A549 (cell line): ENCODE data around the gene POLD4. TPM values are rescaled to one million over a fixed set of nuclear protein-coding genes. Genes with fewer than 3 reads are reported as not detected.

Experiments
- ATAC-seq, 2 experiments: fragments of 200-7000 bp in 1 of 2; fragments of >200 bp in 1 of 2; cut with Nextera tagmentation in 1 of 2; cut with Tn5 transposase in 1 of 2; 3 replicates each; pipeline versions ENCODE4 v1.8.0 to v1.9.1; 2018 to 2020; ENCODE audit warnings: mild to moderate bottlenecking in 1 of 2, moderate library complexity in 1 of 2
- CTCF ChIA-PET: fragments of 300-600 bp; sonication (Branson Sonifier 250); formaldehyde crosslinking; extraction: SDS; loops from one replicate; lab custom pipeline; 2021; ENCODE audit warnings: antibody characterized with exemption, inconsistent platforms; lab: Yijun Ruan, JAX
- POLR2A ChIA-PET: fragments of 350-600 bp; formaldehyde crosslinking; extraction: SDS; loops from one replicate; lab custom pipeline; 2021; ENCODE audit warnings: antibody characterized with exemption, inconsistent platforms; lab: Yijun Ruan, JAX
- DNase-seq, 2 experiments: peaks; one replicate each; pipeline versions ENCODE4 v3.0.0 to v3.0.0-alpha.2; 2011 to 2016; ENCODE audit warnings: low read depth in 1 of 2, low spot score in 1 of 2
- FAIRE-seq: peaks from 2 replicates; lab custom pipeline; 2011; peaks lifted over from hg19 to GRCh38; lab: Jason Lieb, UNC
- H3K27ac ChIP-seq, 2 experiments: fragments of >200 bp; sonication (Bioruptor Twin); formaldehyde crosslinking; 3 replicates each; pipeline ENCODE4 v1.5.1; 2016 to 2017
- H3K4me1 ChIP-seq: fragments of >200 bp; sonication (Bioruptor Twin); formaldehyde crosslinking; 3 replicates; pipeline ENCODE4 v1.6.1; 2016
- H3K4me2 ChIP-seq: fragments of >200 bp; sonication (Bioruptor Twin); formaldehyde crosslinking; 3 replicates; pipeline ENCODE4 v1.6.1; 2016
- H3K4me3 ChIP-seq: fragments of >200 bp; sonication (Bioruptor Twin); formaldehyde crosslinking; 3 replicates; pipeline ENCODE4 v1.5.1; 2016
- H3K9me3 ChIP-seq: fragments of >200 bp; sonication (Bioruptor Twin); formaldehyde crosslinking; 3 replicates; pipeline ENCODE4 v1.6.1; 2016
- BHLHE40 ChIP-seq: IDR thresholded peaks from 2 replicates; pipeline ENCODE4 v1.6.1; 2012; ENCODE audit warnings: low read depth, low read length, inconsistent platforms
- CBX2 ChIP-seq: fragments of 200-600 bp; sonication (generic); IDR thresholded peaks from 2 replicates; pipeline ENCODE4 v1.6.1; 2016; ENCODE audit warnings: low read depth, mild to moderate bottlenecking, borderline replicate concordance
- CHD4 ChIP-seq: fragments of 200-600 bp; sonication (generic); IDR thresholded peaks from 2 replicates; pipeline ENCODE4 v1.6.1; 2016; ENCODE audit warnings: antibody characterized with exemption, mild to moderate bottlenecking, borderline replicate concordance
- FOXS1 ChIP-seq: fragments of 250-450 bp; sonication (Bioruptor Pico); IDR thresholded peaks from 2 replicates; pipeline ENCODE4 v1.5.0; 2020; ENCODE audit warnings: mild to moderate bottlenecking, moderate library complexity
- JUN ChIP-seq, 2 experiments: fragments of >200 bp; sonication (Bioruptor Twin); formaldehyde crosslinking; IDR thresholded peaks; 2 replicates in 1 of 2; 3 replicates in 1 of 2; pipeline ENCODE4 v1.6.1; 2016 to 2017
- MYC ChIP-seq: IDR thresholded peaks from 2 replicates; pipeline ENCODE4 v1.6.1; 2012; ENCODE audit warnings: mild to moderate bottlenecking, inconsistent platforms, low read length, improper control_type of control experiment, borderline replicate concordance
- POLR2AphosphoS2 ChIP-seq: conservative IDR thresholded peaks from 2 replicates; pipeline ENCODE4 v1.6.1; 2012; ENCODE audit warnings: low read length, improper control_type of control experiment, inconsistent platforms
- RARB ChIP-seq: fragments of 250-450 bp; sonication (Bioruptor Pico); IDR thresholded peaks from 2 replicates; pipeline ENCODE4 v1.8.0; 2021; ENCODE audit warnings: mild to moderate bottlenecking, moderate library complexity
- RFX5 ChIP-seq: fragments of 450-650 bp; IDR thresholded peaks from 2 replicates; pipeline ENCODE4 v1.7.1; 2014; ENCODE audit warnings: antibody characterized with exemption, mild to moderate bottlenecking, moderate library complexity
- SMC3 ChIP-seq: fragments of >200 bp; sonication (Bioruptor Twin); formaldehyde crosslinking; IDR thresholded peaks from 3 replicates; pipeline ENCODE4 v1.6.1; 2018; ENCODE audit warnings: inconsistent platforms
- SREBF2 ChIP-seq: fragments of 450-650 bp; IDR thresholded peaks from 2 replicates; pipeline ENCODE4 v1.6.1; 2014; ENCODE audit warnings: mild to moderate bottlenecking, moderate library complexity
- TP53 ChIP-seq: fragments of 250-450 bp; sonication (Bioruptor Pico); IDR thresholded peaks from 2 replicates; pipeline ENCODE4 v1.5.0; 2021; ENCODE audit warnings: mild to moderate bottlenecking, moderate library complexity
- WGBS: methylation state at CpG from one replicate; pipeline ENCODE4 v1.1.6; 2017; ENCODE audit errors: missing lambda C conversion rate; 5-methylcytosine and 5-hydroxymethylcytosine counted together
- polyA plus RNA-seq, 4 experiments: library from polyadenylated mRNA; depleted of rRNA in 3 of 4; stranded (reverse); fragments of >200 nt; fragmentation: RNase III in 1 of 4; extraction: RNeasy Plus Mini Kit Qiagen cat#74134 plus additional on column Dnase treatment in 1 of 4; gene quantifications; 2 replicates in 3 of 4; 3 replicates in 1 of 4; pipeline ENCODE4 v1.2.3, GENCODE V29; 2011 to 2017
- TF ChIP-seq, protein P1 (sequence below): fragments of >200 bp; sonication (Bioruptor Twin); formaldehyde crosslinking; IDR thresholded peaks from 3 replicates; pipeline ENCODE4 v1.5.1; 2016
- TF ChIP-seq, protein P2 (sequence below): fragments of >200 bp; sonication (Bioruptor Twin); formaldehyde crosslinking; IDR thresholded peaks from 3 replicates; pipeline ENCODE4 v1.6.1; 2016
- TF ChIP-seq, protein P3 (sequence below): fragments of >200 bp; sonication (Bioruptor Twin); formaldehyde crosslinking; IDR thresholded peaks from 2 replicates; pipeline ENCODE4 v1.6.1; 2016

The POLD4 gene
- polyA plus RNA-seq, 2 of the 4 experiments (the other 2 are of a cell fraction): 140 to 148 TPM

DNA sequence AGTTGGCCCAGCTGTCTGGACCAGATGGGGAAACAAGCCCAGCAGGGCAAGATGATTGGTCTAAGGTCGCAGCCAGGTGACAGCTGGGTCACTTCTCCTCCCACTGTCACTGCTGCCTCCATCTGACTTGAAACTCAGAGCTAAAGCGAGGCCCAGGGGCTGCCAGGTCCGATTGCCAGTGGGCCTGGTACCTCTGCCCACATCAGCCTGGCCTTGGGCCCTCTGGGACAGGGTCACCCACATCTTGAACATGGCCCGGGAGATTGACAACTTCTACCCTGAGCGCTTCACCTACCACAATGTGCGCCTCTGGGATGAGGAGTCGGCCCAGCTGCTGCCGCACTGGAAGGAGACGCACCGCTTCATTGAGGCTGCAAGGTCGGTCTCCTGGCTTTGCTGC is 44.2 kb downstream of the POLD4 start:
- no peak overlapping the region for H3K4me3 ChIP-seq
- H3K4me2 ChIP-seq: no peak overlapping the region
- FAIRE-seq: no peak
- TF ChIP-seq POLR2AphosphoS2 (no peak), RFX5 (no peak)
- TF ChIP-seq, protein P1, sequence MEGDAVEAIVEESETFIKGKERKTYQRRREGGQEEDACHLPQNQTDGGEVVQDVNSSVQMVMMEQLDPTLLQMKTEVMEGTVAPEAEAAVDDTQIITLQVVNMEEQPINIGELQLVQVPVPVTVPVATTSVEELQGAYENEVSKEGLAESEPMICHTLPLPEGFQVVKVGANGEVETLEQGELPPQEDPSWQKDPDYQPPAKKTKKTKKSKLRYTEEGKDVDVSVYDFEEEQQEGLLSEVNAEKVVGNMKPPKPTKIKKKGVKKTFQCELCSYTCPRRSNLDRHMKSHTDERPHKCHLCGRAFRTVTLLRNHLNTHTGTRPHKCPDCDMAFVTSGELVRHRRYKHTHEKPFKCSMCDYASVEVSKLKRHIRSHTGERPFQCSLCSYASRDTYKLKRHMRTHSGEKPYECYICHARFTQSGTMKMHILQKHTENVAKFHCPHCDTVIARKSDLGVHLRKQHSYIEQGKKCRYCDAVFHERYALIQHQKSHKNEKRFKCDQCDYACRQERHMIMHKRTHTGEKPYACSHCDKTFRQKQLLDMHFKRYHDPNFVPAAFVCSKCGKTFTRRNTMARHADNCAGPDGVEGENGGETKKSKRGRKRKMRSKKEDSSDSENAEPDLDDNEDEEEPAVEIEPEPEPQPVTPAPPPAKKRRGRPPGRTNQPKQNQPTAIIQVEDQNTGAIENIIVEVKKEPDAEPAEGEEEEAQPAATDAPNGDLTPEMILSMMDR: no peak
- TF ChIP-seq, protein P2, sequence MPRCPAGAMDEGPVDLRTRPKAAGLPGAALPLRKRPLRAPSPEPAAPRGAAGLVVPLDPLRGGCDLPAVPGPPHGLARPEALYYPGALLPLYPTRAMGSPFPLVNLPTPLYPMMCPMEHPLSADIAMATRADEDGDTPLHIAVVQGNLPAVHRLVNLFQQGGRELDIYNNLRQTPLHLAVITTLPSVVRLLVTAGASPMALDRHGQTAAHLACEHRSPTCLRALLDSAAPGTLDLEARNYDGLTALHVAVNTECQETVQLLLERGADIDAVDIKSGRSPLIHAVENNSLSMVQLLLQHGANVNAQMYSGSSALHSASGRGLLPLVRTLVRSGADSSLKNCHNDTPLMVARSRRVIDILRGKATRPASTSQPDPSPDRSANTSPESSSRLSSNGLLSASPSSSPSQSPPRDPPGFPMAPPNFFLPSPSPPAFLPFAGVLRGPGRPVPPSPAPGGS: no peak
- DNase-seq: no peak
- CTCF ChIA-PET: interaction anchor here (0.8 to 3.6 kb wide), 7 partner anchors 8 to 236 kb away, joined by 3 to 33 read pairs (median 4); no protein-coding TSS in a partner anchor
- H3K9me3 ChIP-seq: no peaks in the 10 kb centered on the region
- no peak overlapping the region for H3K27ac ChIP-seq
- 97% methylated on average over 11 of the region's 11 CpGs for WGBS
- H3K4me1 ChIP-seq: peaks cover 17% of the 10 kb centered on the region; the same call in 2 of the 3 replicates
- ATAC-seq: no peak
- POLR2A ChIA-PET: no interaction called here

DNA sequence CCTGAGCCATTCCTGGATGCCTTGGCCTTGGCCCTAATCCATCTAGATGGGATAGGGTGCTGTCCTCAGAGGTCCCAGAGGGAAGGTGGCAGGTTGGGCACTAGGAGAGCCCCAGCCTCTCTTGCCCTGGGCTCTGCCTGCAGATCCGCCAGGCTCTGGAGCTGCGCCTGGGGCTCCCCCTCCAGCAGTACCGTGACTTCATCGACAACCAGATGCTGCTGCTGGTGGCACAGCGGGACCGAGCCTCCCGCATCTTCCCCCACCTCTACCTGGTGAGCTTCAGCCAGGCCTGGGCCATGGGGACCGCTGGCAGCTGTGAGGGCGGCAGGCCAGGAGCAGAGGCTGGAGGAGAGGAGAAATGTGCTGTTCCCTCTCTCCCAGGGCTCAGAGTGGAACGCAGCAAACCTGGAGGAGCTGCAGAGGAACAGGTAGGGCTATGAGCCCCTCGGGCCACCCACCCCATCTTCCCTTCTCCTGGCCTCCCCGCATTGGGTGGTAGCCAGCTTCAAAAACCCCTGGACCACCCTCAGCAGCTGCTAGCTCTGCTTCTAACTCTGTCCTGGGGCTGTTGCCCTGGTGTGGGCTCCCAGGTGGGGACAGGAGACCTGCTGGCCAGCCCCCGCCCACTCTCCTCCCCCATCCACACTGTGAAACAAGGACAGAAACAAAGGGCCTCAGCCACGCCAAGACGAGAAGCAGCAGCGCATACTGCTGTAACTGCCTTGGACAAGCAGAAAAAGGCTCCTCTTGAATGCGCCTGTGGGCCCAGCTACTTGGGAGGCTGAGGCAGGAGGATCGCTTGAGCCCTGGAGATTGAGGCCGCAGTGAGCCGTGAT is 45.1 kb downstream of the POLD4 start:
- H3K9me3 ChIP-seq: no peaks in the 10 kb centered on the region
- no peak for TF ChIP-seq SMC3
- TF ChIP-seq MYC: no peak
- no peak for TF ChIP-seq JUN (IDR thresholded peaks at IDR 0.05)
- no peak for TF ChIP-seq CBX2
- TF ChIP-seq SREBF2: no peak
- TF ChIP-seq CHD4: no peak
- no peak for TF ChIP-seq TP53 (CRISPR knock-in tag)
- no peak for TF ChIP-seq FOXS1 (CRISPR knock-in tag)
- no peak overlapping the region for H3K27ac ChIP-seq
- peaks cover 19% of the 10 kb centered on the region; the same call in 2 of the 3 replicates for H3K4me1 ChIP-seq
- CTCF ChIA-PET: interaction anchor here (0.6 to 3.6 kb wide), 14 partner anchors 9 to 235 kb away, joined by 3 to 33 read pairs (median 4); partner anchors contain the start of gene ANKRD13D
- H3K4me3 ChIP-seq: no peak overlapping the region
- no peak for FAIRE-seq
- POLR2A ChIA-PET: interaction anchor here (1.3 kb wide), 1 partner anchor 9 kb away, joined by 7 read pairs; no protein-coding TSS in a partner anchor
- 90% methylated on average over 15 of the region's 20 CpGs for WGBS
- H3K4me2 ChIP-seq: no peak overlapping the region
- DNase-seq: no peak
- no peak for ATAC-seq

DNA sequence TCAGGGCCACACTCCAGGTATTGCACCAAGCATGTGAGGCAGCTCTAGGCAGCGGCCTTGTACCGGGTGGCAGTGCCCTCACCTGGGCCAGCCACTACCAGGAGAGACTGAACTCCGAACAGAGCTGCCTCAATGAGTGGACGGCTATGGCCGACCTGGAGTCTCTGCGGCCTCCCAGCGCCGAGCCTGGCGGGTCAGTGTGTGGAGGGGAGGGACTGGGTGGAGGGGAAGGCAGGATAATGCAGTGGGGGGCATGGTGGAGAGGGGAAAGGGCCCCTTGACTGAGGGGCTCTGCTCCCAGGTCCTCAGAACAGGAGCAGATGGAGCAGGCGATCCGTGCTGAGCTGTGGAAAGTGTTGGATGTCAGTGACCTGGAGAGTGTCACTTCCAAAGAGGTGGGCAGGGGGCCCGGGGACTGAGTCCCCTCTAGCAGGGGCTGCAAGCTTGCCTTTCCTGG is 45.8 kb downstream of the POLD4 start:
- Histone ChIP-seq H3K4me2 (no peak overlapping the region), H3K4me3 (no peak overlapping the region), H3K9me3 (no peaks in the 10 kb centered on the region), H3K4me1 (peaks cover 20% of the 10 kb centered on the region; the same call in 2 of the 3 replicates), H3K27ac (no peak overlapping the region)
- ChIA-PET POLR2A (interaction anchor here (1.3 kb wide), 1 partner anchor 10 kb away, joined by 7 read pairs; no protein-coding TSS in a partner anchor), CTCF (interaction anchor here (0.6 to 3.6 kb wide), 9 partner anchors 10 to 181 kb away, joined by 3 to 33 read pairs (median 4); partner anchors contain the start of gene ANKRD13D)
- FAIRE-seq (no peak), ATAC-seq (no peak), DNase-seq (no peak)
- WGBS: 91% methylated on average over 9 of the region's 12 CpGs
- TF ChIP-seq BHLHE40 (no peak), RARB (CRISPR knock-in tag) (no peak)
- TF ChIP-seq, protein P3, sequence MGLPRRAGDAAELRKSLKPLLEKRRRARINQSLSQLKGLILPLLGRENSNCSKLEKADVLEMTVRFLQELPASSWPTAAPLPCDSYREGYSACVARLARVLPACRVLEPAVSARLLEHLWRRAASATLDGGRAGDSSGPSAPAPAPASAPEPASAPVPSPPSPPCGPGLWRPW: no peak
